Endothelial cell (in vitro differentiated cells): ENCODE results near the gene FBXO21. TPM values are rescaled to one million over a fixed set of nuclear protein-coding genes. Genes with fewer than 3 reads are reported as not detected.

Source experiments
- DNase-seq: peaks from one replicate; pipeline ENCODE4 v3.0.0; 2021; ENCODE audit warnings: low spot score
- H3K27ac Mint-ChIP-seq: one replicate; pipeline ENCODE4 v1.8.0; 2021; ENCODE audit warnings: mixed read lengths, inconsistent platforms; ENCODE audit not compliant: unreplicated experiment
- H3K27me3 Mint-ChIP-seq: one replicate; pipeline ENCODE4 v1.8.0; 2021; ENCODE audit warnings: mild to moderate bottlenecking, moderate library complexity, mixed read lengths, inconsistent platforms; ENCODE audit not compliant: unreplicated experiment
- H3K36me3 Mint-ChIP-seq: one replicate; pipeline ENCODE4 v1.8.0; 2021; ENCODE audit warnings: mild to moderate bottlenecking, low read depth, mixed read lengths, inconsistent platforms; ENCODE audit not compliant: unreplicated experiment
- H3K4me1 Mint-ChIP-seq: one replicate; pipeline ENCODE4 v1.8.0; 2021; ENCODE audit warnings: mild to moderate bottlenecking, mixed read lengths, inconsistent platforms; ENCODE audit not compliant: unreplicated experiment
- H3K4me3 Mint-ChIP-seq: one replicate; pipeline ENCODE4 v1.8.0; 2021; ENCODE audit warnings: mild to moderate bottlenecking, mixed read lengths, inconsistent platforms; ENCODE audit not compliant: unreplicated experiment
- H3K9me3 Mint-ChIP-seq: one replicate; pipeline ENCODE4 v1.8.0; 2021; ENCODE audit warnings: mixed read lengths, inconsistent platforms; ENCODE audit not compliant: unreplicated experiment
- CTCF ChIP-seq: fragments of 200-600 bp; sonication (generic); IDR thresholded peaks from one replicate; pipeline ENCODE4 v1.5.0; 2021; ENCODE audit warnings: antibody characterized with exemption; ENCODE audit not compliant: unreplicated experiment
- total RNA-seq: library from RNA; stranded (reverse); fragmentation: NEBNext Ultra II Directional; extraction: Animal tissue kit (Norgen Biotek cat#: 25700); gene quantifications from one replicate; pipeline ENCODE4 v1.2.1, GENCODE V29; 2021; ENCODE audit not compliant: unreplicated experiment

Gene FBXO21
- total RNA-seq, 1 donor from 2014 or later: 44.7 TPM

GRCh38 chr12:117125272-117125613, 65.0 kb downstream of the FBXO21 start:
- Mint-ChIP-seq H3K27me3 (peaks cover 6% of the 10 kb centered on the region), H3K27ac (no peak overlapping the region), H3K9me3 (peaks cover 5% of the 10 kb centered on the region), H3K4me3 (no peak overlapping the region), H3K36me3 (peaks cover 8% of the 10 kb centered on the region), H3K4me1 (peaks cover 24% of the 10 kb centered on the region)
- DNase-seq: no peak
- no peak for TF ChIP-seq CTCF

- H3K36me3 Mint-ChIP-seq: peaks cover 8% of the 10 kb centered on the region
- DNase-seq: no peak
- H3K4me3 Mint-ChIP-seq: no peak overlapping the region
- H3K27me3 Mint-ChIP-seq: peaks cover 6% of the 10 kb centered on the region
- H3K4me1 Mint-ChIP-seq: peaks cover 24% of the 10 kb centered on the region
- peaks cover 5% of the 10 kb centered on the region for H3K9me3 Mint-ChIP-seq
- no peak overlapping the region for H3K27ac Mint-ChIP-seq
- no peak for TF ChIP-seq CTCF
Measured at GRCh38 chr12:117124421-117125271, 65.6 kb downstream of the FBXO21 start.

GRCh38 chr12:117121441-117121840, 68.8 kb downstream of the FBXO21 start:
- TF ChIP-seq CTCF: no peak
- DNase-seq: no peak
- peak overlapping the region; percentile 45 for H3K4me3 Mint-ChIP-seq
- H3K36me3 Mint-ChIP-seq: no peaks in the 10 kb centered on the region
- H3K4me1 Mint-ChIP-seq: peaks cover 29% of the 10 kb centered on the region
- H3K27me3 Mint-ChIP-seq: peaks cover 3% of the 10 kb centered on the region
- no peaks in the 10 kb centered on the region for H3K9me3 Mint-ChIP-seq
- H3K27ac Mint-ChIP-seq: peak overlapping the region; percentile 94

- no peaks in the 10 kb centered on the region for H3K36me3 Mint-ChIP-seq
- no peak for TF ChIP-seq CTCF
- no peak overlapping the region for H3K4me3 Mint-ChIP-seq
- peak overlapping the region; percentile 94 for H3K27ac Mint-ChIP-seq
- H3K4me1 Mint-ChIP-seq: peaks cover 29% of the 10 kb centered on the region
- H3K9me3 Mint-ChIP-seq: no peaks in the 10 kb centered on the region
- no peak for DNase-seq
- H3K27me3 Mint-ChIP-seq: peaks cover 3% of the 10 kb centered on the region
Measured at GRCh38 chr12:117120787-117121186, 69.5 kb downstream of the FBXO21 start.

- H3K27ac Mint-ChIP-seq: peak overlapping the region; percentile 54
- peak; percentile 62 for TF ChIP-seq CTCF
- H3K4me1 Mint-ChIP-seq: peaks cover 29% of the 10 kb centered on the region
- peaks cover 3% of the 10 kb centered on the region for H3K27me3 Mint-ChIP-seq
- no peaks in the 10 kb centered on the region for H3K36me3 Mint-ChIP-seq
- DNase-seq: peak; percentile 47
- no peak overlapping the region for H3K4me3 Mint-ChIP-seq
- H3K9me3 Mint-ChIP-seq: no peaks in the 10 kb centered on the region
Measured at GRCh38 chr12:117119592-117120198, 70.6 kb downstream of the FBXO21 start.
